NT2/D1 (cell line): ENCODE measurements around the gene CAB39.

Experiments
- YY1 ChIP-seq: IDR thresholded peaks from 2 replicates; pipeline ENCODE4 v1.6.1; 2011; ENCODE audit not compliant: insufficient read length, insufficient read depth
- ZNF274 ChIP-seq: IDR thresholded peaks from 2 replicates; pipeline ENCODE4 v1.6.1; 2011; ENCODE audit warnings: mild to moderate bottlenecking, low read depth, low read length

DNA sequence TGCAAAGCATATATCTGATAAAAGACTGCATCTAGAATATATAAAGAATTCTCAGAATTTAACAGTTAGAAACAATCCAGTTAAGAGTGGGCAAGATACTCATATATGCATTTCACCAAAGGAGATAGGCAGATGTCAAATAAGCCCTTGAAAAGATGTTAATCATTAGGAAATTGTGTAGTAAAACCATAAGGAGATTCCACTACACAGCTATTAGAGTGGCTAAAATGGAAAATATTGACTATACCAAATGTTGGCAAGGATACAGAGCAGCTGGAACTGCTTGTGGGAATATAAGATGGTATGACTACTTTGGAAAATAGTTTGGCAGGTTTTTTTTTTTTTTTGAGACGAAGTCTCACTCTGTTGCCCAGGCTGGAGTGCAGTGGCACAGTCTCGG lies 59.5 kb downstream of the CAB39 start:
- no peak for TF ChIP-seq ZNF274
- no peak for TF ChIP-seq YY1
